HFF-Myc (cell line): ENCODE results near the gene CCDC88A.
"Not testable (repeated sequence)": the region's sequence is repeated elsewhere in the genome, so short reads cannot be mapped to it uniquely, and the experiment has no call there.

Source experiments
- DNase-seq: peaks from one replicate; pipeline ENCODE4 v3.0.0-alpha.2; 2011; ENCODE audit warnings: low read depth; ENCODE audit errors: extremely low read depth
- H3K4me3 ChIP-seq: replicated peaks from 2 replicates; pipeline ENCODE4 v1.5.1; 2011; ENCODE audit warnings: low read depth, mild to moderate bottlenecking, control low read depth, low read length
- CTCF ChIP-seq: IDR thresholded peaks from 2 replicates; pipeline ENCODE4 v1.5.1; 2012; ENCODE audit warnings: mild to moderate bottlenecking, low read depth, low read length, control low read depth; ENCODE audit errors: missing control alignments

The CCDC88A gene

GRCh38 chr2:55268288-55268906, 151.3 kb downstream of the CCDC88A start:
- no peak for DNase-seq
- TF ChIP-seq CTCF: no peak
- peak overlapping the region; percentile 78 for H3K4me3 ChIP-seq

GRCh38 chr2:55259586-55259985, 160.1 kb downstream of the CCDC88A start:
- not testable (repeated sequence) for DNase-seq

GRCh38 chr2:55252832-55253231, 166.8 kb downstream of the CCDC88A start:
- no peak overlapping the region for H3K4me3 ChIP-seq
- TF ChIP-seq CTCF: no peak
- DNase-seq: no peak

More at GRCh38 chr2:55259586-55259985, 160.1 kb downstream of the CCDC88A start:
- H3K4me3 ChIP-seq: not testable (repeated sequence)

- no peak overlapping the region for H3K4me3 ChIP-seq
- no peak for DNase-seq
- no peak for TF ChIP-seq CTCF
Observed at GRCh38 chr2:55247025-55247424, 172.6 kb downstream of the CCDC88A start.

- H3K4me3 ChIP-seq: no peak overlapping the region
- TF ChIP-seq CTCF: no peak
- DNase-seq: no peak
Observed at GRCh38 chr2:55245411-55245810, 174.2 kb downstream of the CCDC88A start.

GRCh38 chr2:55242617-55243016, 177.0 kb downstream of the CCDC88A start:
- no peak for TF ChIP-seq CTCF
- H3K4me3 ChIP-seq: no peak overlapping the region
- no peak for DNase-seq

GRCh38 chr2:55241582-55241981, 178.1 kb downstream of the CCDC88A start:
- not testable (repeated sequence) for H3K4me3 ChIP-seq, DNase-seq

- TF ChIP-seq CTCF: no peak
- H3K4me3 ChIP-seq: no peak overlapping the region
- DNase-seq: no peak
Observed at GRCh38 chr2:55239656-55240222, 179.9 kb downstream of the CCDC88A start.
